CD4-positive, alpha-beta T cell treated with Interleukin-4 for 1 hour (primary cell): ENCODE data around the gene PPP2R2B.
A peak's percentile ranks its signal among the peaks of the same experiment; 100 is the strongest.

ENCODE experiments used
- DNase-seq, 2 donors: peaks; one replicate each; pipeline ENCODE4 v3.0.0-alpha.2; 2020 to 2022

Gene PPP2R2B

GRCh38 chr5:146695646-146696045 is 182.9 kb downstream of the PPP2R2B start:
- no peak for DNase-seq

- DNase-seq = no peak
Observed at GRCh38 chr5:146690880-146691355, 187.6 kb downstream of the PPP2R2B start.

GRCh38 chr5:146687630-146688029 is 190.9 kb downstream of the PPP2R2B start:
- DNase-seq = no peak

GRCh38 chr5:146683861-146684260 is 194.7 kb downstream of the PPP2R2B start:
- DNase-seq = no peak

GRCh38 chr5:146682899-146683532 is 195.5 kb downstream of the PPP2R2B start:
- no peak for DNase-seq

GRCh38 chr5:146681585-146682105 is 196.9 kb downstream of the PPP2R2B start:
- no peak for DNase-seq

GRCh38 chr5:146680846-146681584 is 197.5 kb downstream of the PPP2R2B start:
- DNase-seq = no peak

GRCh38 chr5:146675636-146676035 is 202.9 kb downstream of the PPP2R2B start:
- DNase-seq = no peak

GRCh38 chr5:146672866-146673265 is 205.7 kb downstream of the PPP2R2B start:
- DNase-seq = no peak

GRCh38 chr5:146671561-146672295 is 206.8 kb downstream of the PPP2R2B start:
- DNase-seq = no peak

- DNase-seq = no peak
Observed at GRCh38 chr5:146669656-146670055, 208.9 kb downstream of the PPP2R2B start.

GRCh38 chr5:146667633-146668272 is 210.8 kb downstream of the PPP2R2B start:
- no peak for DNase-seq

- DNase-seq = peak in 1 of 2 donors; percentile 65
Observed at GRCh38 chr5:146662229-146662628, 216.3 kb downstream of the PPP2R2B start.

GRCh38 chr5:146660376-146660960 is 218.1 kb downstream of the PPP2R2B start:
- no peak for DNase-seq

- no peak for DNase-seq
Observed at GRCh38 chr5:146659961-146660360, 218.6 kb downstream of the PPP2R2B start.

GRCh38 chr5:146656703-146657102 is 221.9 kb downstream of the PPP2R2B start:
- DNase-seq = no peak

GRCh38 chr5:146653560-146653959 is 225.0 kb downstream of the PPP2R2B start:
- DNase-seq = no peak

GRCh38 chr5:146652547-146652946 is 226.0 kb downstream of the PPP2R2B start:
- DNase-seq = no peak

- no peak for DNase-seq
Observed at GRCh38 chr5:146647656-146648199, 230.8 kb downstream of the PPP2R2B start.

- no peak for DNase-seq
Observed at GRCh38 chr5:146646441-146646840, 232.1 kb downstream of the PPP2R2B start.

GRCh38 chr5:146645342-146645741 is 233.2 kb downstream of the PPP2R2B start:
- no peak for DNase-seq

- no peak for DNase-seq
Observed at GRCh38 chr5:146644831-146645230, 233.7 kb downstream of the PPP2R2B start.
